ENCODE measurements around the gene PFKFB1. TPM values are rescaled to one million over a fixed set of nuclear protein-coding genes. Genes with fewer than 3 reads are reported as not detected.
"Not testable (repeated sequence)": the region's sequence is repeated elsewhere in the genome, so short reads cannot be mapped to it uniquely, and the experiment has no call there.

PFKFB1 gene
- total RNA-seq, 1 donor from 2014 or later, result 0.35 TPM

GRCh38 chrX:54995621-54996020 lies 1.6 kb upstream of the PFKFB1 start:
- no peak for DNase-seq (ENCODE audit: low spot score)
- intact Hi-C loops (cut with DNase I), result no loop called here

- no peak for DNase-seq (ENCODE audit: low spot score)
- intact Hi-C loops (cut with DNase I), result no loop called here
Measured at GRCh38 chrX:54994668-54995351, 822 bp upstream of the PFKFB1 start.

- no peak for DNase-seq (ENCODE audit: low spot score)
- intact Hi-C loops (cut with DNase I), result no loop called here
Measured at GRCh38 chrX:54992911-54993622, 921 bp downstream of the PFKFB1 start.

GRCh38 chrX:54991706-54992105 lies 2.3 kb downstream of the PFKFB1 start:
- DNase-seq (ENCODE audit: low spot score), result no peak
- intact Hi-C loops (cut with DNase I), result no loop called here

- DNase-seq (ENCODE audit: low spot score); intact Hi-C loops (cut with DNase I): not testable (repeated sequence)
Measured at GRCh38 chrX:54983306-54983705, 10.7 kb downstream of the PFKFB1 start.

- DNase-seq (ENCODE audit: low spot score), result no peak
- intact Hi-C loops (cut with DNase I), result no loop called here
Measured at GRCh38 chrX:54980334-54980733, 13.7 kb downstream of the PFKFB1 start.

- DNase-seq (ENCODE audit: low spot score), result no peak
- intact Hi-C loops (cut with DNase I), result no loop called here
Measured at GRCh38 chrX:54979432-54979831, 14.6 kb downstream of the PFKFB1 start.

- DNase-seq (ENCODE audit: low spot score), result no peak
- intact Hi-C loops (cut with DNase I), result no loop called here
Measured at GRCh38 chrX:54978448-54978847, 15.5 kb downstream of the PFKFB1 start.

- no peak for DNase-seq (ENCODE audit: low spot score)
- intact Hi-C loops (cut with DNase I), result no loop called here
Measured at GRCh38 chrX:54977387-54977786, 16.6 kb downstream of the PFKFB1 start.

- intact Hi-C loops (cut with DNase I), result no loop called here
- no peak for DNase-seq (ENCODE audit: low spot score)
Measured at GRCh38 chrX:54964766-54965497, 29.1 kb downstream of the PFKFB1 start.

- intact Hi-C loops (cut with DNase I), result no loop called here
- DNase-seq (ENCODE audit: low spot score), result no peak
Measured at GRCh38 chrX:54961750-54962149, 32.2 kb downstream of the PFKFB1 start.

GRCh38 chrX:54950730-54951375 lies 43.1 kb downstream of the PFKFB1 start:
- no peak for DNase-seq (ENCODE audit: low spot score)
- intact Hi-C loops (cut with DNase I), result no loop called here

GRCh38 chrX:54945224-54945623 lies 48.8 kb downstream of the PFKFB1 start:
- DNase-seq (ENCODE audit: low spot score), result no peak
- intact Hi-C loops (cut with DNase I), result no loop called here

- intact Hi-C loops (cut with DNase I), result no loop called here
- no peak for DNase-seq (ENCODE audit: low spot score)
Measured at GRCh38 chrX:54944816-54945215, 49.2 kb downstream of the PFKFB1 start.

GRCh38 chrX:54937416-54937815 lies 56.6 kb downstream of the PFKFB1 start:
- intact Hi-C loops (cut with DNase I), result no loop called here
- DNase-seq (ENCODE audit: low spot score), result no peak

GRCh38 chrX:54935306-54935705 lies 58.7 kb downstream of the PFKFB1 start:
- intact Hi-C loops (cut with DNase I), result no loop called here

GRCh38 chrX:54934890-54935289 lies 59.1 kb downstream of the PFKFB1 start:
- no peak for DNase-seq (ENCODE audit: low spot score)
- intact Hi-C loops (cut with DNase I), result no loop called here

More at GRCh38 chrX:54935306-54935705, 58.7 kb downstream of the PFKFB1 start:
- no peak for DNase-seq (ENCODE audit: low spot score)

GRCh38 chrX:54934058-54934457 lies 59.9 kb downstream of the PFKFB1 start:
- no peak for DNase-seq (ENCODE audit: low spot score)
- intact Hi-C loops (cut with DNase I), result no loop called here

- DNase-seq (ENCODE audit: low spot score), result no peak
Measured at GRCh38 chrX:54933150-54933826, 60.7 kb downstream of the PFKFB1 start.

GRCh38 chrX:54931107-54931506 lies 62.9 kb downstream of the PFKFB1 start:
- DNase-seq (ENCODE audit: low spot score), result no peak
- intact Hi-C loops (cut with DNase I), result no loop called here

More at GRCh38 chrX:54933150-54933826, 60.7 kb downstream of the PFKFB1 start:
- intact Hi-C loops (cut with DNase I), result no loop called here

Measured in cardiac septum (tissue), 1 donor.